HL-60 (cell line): ENCODE measurements around the gene MMP20.

Source experiments
- GABPA ChIP-seq: IDR thresholded peaks from 2 replicates; pipeline ENCODE4 v1.6.1; 2012; ENCODE audit warnings: low read depth
- TF ChIP-seq, protein P1 (sequence below): IDR thresholded peaks from one replicate; pipeline ENCODE4 v1.5.1; 2011; ENCODE audit warnings: low read length, control low read depth, inconsistent platforms; ENCODE audit not compliant: insufficient read depth

DNA sequence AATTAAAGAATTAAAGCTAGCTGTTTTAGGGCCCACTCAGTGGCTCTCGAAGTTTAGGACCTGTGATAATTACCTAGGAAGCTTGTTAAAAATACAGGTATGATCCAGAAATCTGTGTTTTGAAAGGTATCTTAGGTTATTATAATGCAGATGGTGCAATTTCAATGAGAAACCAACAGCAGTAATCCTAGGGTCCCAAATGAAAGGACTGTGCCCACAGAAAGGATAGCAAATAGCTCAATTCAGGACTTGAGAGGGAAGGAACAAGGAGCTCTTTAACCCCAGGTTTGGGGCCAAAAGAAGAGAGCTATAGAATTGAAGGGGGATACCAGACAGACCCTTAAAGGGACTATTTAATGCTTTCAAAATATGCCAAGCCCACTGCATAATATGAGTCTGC is 11.7 kb downstream of the MMP20 start:
- TF ChIP-seq, protein P1, sequence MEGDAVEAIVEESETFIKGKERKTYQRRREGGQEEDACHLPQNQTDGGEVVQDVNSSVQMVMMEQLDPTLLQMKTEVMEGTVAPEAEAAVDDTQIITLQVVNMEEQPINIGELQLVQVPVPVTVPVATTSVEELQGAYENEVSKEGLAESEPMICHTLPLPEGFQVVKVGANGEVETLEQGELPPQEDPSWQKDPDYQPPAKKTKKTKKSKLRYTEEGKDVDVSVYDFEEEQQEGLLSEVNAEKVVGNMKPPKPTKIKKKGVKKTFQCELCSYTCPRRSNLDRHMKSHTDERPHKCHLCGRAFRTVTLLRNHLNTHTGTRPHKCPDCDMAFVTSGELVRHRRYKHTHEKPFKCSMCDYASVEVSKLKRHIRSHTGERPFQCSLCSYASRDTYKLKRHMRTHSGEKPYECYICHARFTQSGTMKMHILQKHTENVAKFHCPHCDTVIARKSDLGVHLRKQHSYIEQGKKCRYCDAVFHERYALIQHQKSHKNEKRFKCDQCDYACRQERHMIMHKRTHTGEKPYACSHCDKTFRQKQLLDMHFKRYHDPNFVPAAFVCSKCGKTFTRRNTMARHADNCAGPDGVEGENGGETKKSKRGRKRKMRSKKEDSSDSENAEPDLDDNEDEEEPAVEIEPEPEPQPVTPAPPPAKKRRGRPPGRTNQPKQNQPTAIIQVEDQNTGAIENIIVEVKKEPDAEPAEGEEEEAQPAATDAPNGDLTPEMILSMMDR: no peak
- no peak for TF ChIP-seq GABPA
